GM21360 (cell line): Measurements from ENCODE around the gene CAPSL.
"Not testable (repeated sequence)": the region's sequence is repeated elsewhere in the genome, so short reads cannot be mapped to it uniquely, and the experiment has no call there.

Experiments
- ATAC-seq: cut with Tn5 transposase; IDR thresholded peaks from one replicate; pipeline ENCODE4 v1.9.1; 2021; ENCODE audit warnings: mild to moderate bottlenecking, moderate library complexity; ENCODE audit not compliant: unreplicated experiment

The CAPSL gene

GRCh38 chr5:35878079-35878478, 60.3 kb downstream of the CAPSL start:
- no peak for ATAC-seq

GRCh38 chr5:35877655-35878054, 60.8 kb downstream of the CAPSL start:
- ATAC-seq: no peak

GRCh38 chr5:35876922-35877321, 61.5 kb downstream of the CAPSL start:
- ATAC-seq: no peak

- peak; percentile 51 for ATAC-seq
Measured at GRCh38 chr5:35876454-35876853, 62.0 kb downstream of the CAPSL start.

DNA sequence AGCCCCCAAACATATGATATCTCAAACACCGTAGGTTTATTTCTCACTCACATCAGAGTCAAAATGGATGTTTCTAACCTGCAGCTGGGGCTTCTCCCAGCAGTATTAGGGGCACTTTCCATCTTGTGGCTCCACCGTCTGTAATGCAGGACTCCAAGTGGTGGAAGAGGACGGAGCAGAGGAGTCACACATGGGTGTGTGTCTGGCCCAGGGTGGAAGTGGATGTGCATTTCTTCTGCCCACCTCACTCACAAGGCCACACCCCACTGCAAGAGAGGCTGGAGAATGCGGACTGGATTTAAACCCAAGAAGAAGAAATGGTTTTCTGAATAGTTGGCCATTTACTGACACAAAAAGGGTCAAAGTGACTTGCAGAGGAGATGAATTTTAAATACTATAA, 67.8 kb downstream of the CAPSL start:
- no peak for ATAC-seq

DNA sequence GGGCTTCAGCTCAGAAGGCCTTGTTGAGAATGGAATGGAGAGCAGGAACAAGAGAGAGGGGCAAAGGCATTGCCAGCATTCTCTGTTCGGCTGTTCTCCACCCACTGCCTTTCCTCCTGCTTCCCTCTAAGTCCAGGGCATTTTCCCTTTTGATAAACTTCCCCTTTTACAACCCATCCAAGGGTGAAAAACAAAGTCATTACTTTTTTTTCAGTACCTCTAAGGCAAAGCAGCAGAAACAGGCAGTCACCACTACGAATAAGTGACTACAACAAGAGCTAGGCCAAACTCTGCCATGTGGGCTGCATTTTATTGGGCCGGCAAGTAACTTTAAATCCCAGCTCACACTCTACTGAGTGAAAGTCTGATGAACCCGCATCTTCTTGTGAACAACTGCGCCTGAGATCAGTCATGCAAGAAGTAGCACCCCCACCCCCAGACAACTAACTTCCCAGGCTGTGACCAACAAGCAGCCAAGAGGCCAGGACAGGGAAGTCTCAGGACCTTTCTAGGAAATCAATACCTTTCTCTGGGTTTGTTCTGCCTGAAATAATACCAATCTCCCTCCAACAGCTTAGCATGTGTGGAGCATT, 68.6 kb downstream of the CAPSL start:
- no peak for ATAC-seq

- no peak for ATAC-seq
Measured at GRCh38 chr5:35867998-35868397, 70.4 kb downstream of the CAPSL start.

GRCh38 chr5:35863159-35863558, 75.3 kb downstream of the CAPSL start:
- no peak for ATAC-seq

- ATAC-seq: no peak
Measured at GRCh38 chr5:35862126-35862525, 76.3 kb downstream of the CAPSL start.

DNA sequence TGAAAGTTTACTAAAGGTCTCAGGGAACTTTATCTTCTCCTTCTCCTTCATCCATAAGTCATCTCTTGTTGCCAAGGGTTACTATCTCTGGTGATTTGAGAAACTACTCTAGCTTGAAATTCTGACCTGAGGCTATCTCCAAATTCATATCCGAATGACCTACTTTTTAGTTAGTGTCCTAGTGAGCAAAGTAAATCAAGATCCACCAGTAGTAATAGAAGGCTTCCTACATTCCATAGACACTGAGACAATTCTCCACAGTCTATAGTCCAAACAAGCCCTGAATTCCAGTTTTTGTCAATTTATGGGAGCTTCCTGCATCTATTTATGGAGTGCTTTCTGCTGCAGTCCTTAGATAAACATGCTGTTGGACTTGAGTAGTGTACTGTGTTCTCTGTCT, 76.7 kb downstream of the CAPSL start:
- ATAC-seq: no peak

GRCh38 chr5:35860686-35861085, 77.7 kb downstream of the CAPSL start:
- ATAC-seq: no peak

GRCh38 chr5:35859101-35859661, 79.2 kb downstream of the CAPSL start:
- no peak for ATAC-seq

- ATAC-seq: no peak
Measured at GRCh38 chr5:35857606-35858205, 80.7 kb downstream of the CAPSL start.

GRCh38 chr5:35856765-35857351, 81.6 kb downstream of the CAPSL start, which contains the start of gene IL7R:
Gene IL7R, plus strand, starts transcription at chr5:35856891. Its CDS starts 87 bp downstream, at chr5:35856978.
- ATAC-seq: no peak

GRCh38 chr5:35856186-35856764, 82.1 kb downstream of the CAPSL start:
- not testable (repeated sequence) for ATAC-seq

GRCh38 chr5:35855187-35855586, 83.2 kb downstream of the CAPSL start:
- no peak for ATAC-seq
